Measurements from ENCODE around the gene RCAN2. TPM values are rescaled to one million over a fixed set of nuclear protein-coding genes. Genes with fewer than 3 reads are reported as not detected.

The RCAN2 gene
- total RNA-seq, 1 experiment from 2014 or later = 3.7 TPM

DNA sequence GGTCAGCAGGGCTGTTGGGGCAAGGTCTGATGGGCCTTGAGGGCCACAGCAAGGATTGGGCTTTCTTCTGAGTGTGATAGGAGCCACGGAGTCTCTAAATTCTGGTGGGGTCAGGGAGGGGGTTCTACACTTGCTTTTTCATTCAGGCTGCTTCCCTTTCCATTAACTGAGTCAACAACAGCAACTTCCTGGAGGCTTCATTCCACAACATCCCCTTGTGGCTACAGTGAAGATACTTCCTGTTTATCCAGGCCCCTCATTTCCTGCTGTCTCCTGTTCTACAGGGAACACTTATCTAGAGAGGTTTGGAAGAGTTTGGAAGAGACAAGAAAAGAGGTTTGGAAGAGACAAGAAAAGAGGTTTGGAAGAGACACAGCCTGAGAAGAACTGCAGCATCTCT lies 175.7 kb downstream of the RCAN2 start:
- H3K36me3 Mint-ChIP-seq (ENCODE audit: insufficient read depth, unreplicated experiment) = no peaks in the 10 kb centered on the region
- peaks cover 14% of the 10 kb centered on the region for H3K27me3 Mint-ChIP-seq (ENCODE audit: unreplicated experiment)
- H3K4me3 Mint-ChIP-seq (ENCODE audit: low read depth, unreplicated experiment) = no peak overlapping the region
- TF ChIP-seq CTCF (IDR thresholded peaks at IDR 0.05; ENCODE audit: unreplicated experiment) = no peak
- intact Hi-C loops (cut with micrococcal nuclease; ENCODE audit: unreplicated experiment) = no loop called here
- no peak for DNase-seq
- H3K27ac Mint-ChIP-seq (ENCODE audit: unreplicated experiment) = no peak overlapping the region
- BruUV-seq (replicated peaks) = no TSS peak
- CTCF ChIA-PET = no interaction called here
- no peaks in the 10 kb centered on the region for H3K9me3 Mint-ChIP-seq (ENCODE audit: low read depth, unreplicated experiment)
- H3K4me1 Mint-ChIP-seq (ENCODE audit: low read depth, unreplicated experiment) = no peaks in the 10 kb centered on the region

DNA sequence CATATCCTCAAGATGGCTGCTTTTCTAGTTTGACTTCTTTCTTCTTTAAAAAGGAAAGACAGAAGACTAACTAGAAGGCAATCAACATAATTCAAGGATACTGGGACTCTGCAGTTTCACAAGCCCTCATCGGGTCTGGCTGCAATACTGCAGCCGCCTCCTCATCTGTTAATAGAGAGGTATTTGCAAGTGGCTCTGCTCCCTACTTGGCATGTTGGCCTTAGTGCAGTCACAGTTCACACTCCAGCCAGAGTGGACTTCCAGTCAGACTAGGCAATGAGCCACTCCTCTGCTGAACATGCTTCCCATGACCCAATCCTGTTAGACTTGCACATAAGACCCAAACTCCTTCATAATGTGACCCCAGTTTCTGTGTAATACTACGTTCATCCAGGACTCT lies 178.6 kb downstream of the RCAN2 start:
- H3K27me3 Mint-ChIP-seq (ENCODE audit: unreplicated experiment) = peaks cover 14% of the 10 kb centered on the region
- no peaks in the 10 kb centered on the region for H3K9me3 Mint-ChIP-seq (ENCODE audit: low read depth, unreplicated experiment)
- intact Hi-C loops (cut with micrococcal nuclease; ENCODE audit: unreplicated experiment) = no loop called here
- no peak for TF ChIP-seq CTCF (IDR thresholded peaks at IDR 0.05; ENCODE audit: unreplicated experiment)
- H3K27ac Mint-ChIP-seq (ENCODE audit: unreplicated experiment) = no peak overlapping the region
- H3K36me3 Mint-ChIP-seq (ENCODE audit: insufficient read depth, unreplicated experiment) = no peaks in the 10 kb centered on the region
- H3K4me3 Mint-ChIP-seq (ENCODE audit: low read depth, unreplicated experiment) = no peak overlapping the region
- no TSS peak for BruUV-seq (replicated peaks)
- CTCF ChIA-PET = no interaction called here
- H3K4me1 Mint-ChIP-seq (ENCODE audit: low read depth, unreplicated experiment) = no peaks in the 10 kb centered on the region
- DNase-seq = no peak

- H3K27ac Mint-ChIP-seq (ENCODE audit: unreplicated experiment) = no peak overlapping the region
- no peaks in the 10 kb centered on the region for H3K36me3 Mint-ChIP-seq (ENCODE audit: insufficient read depth, unreplicated experiment)
- H3K4me1 Mint-ChIP-seq (ENCODE audit: low read depth, unreplicated experiment) = no peaks in the 10 kb centered on the region
- BruUV-seq (replicated peaks) = no TSS peak
- no peak for DNase-seq
- H3K4me3 Mint-ChIP-seq (ENCODE audit: low read depth, unreplicated experiment) = no peak overlapping the region
- CTCF ChIA-PET = no interaction called here
- H3K9me3 Mint-ChIP-seq (ENCODE audit: low read depth, unreplicated experiment) = no peaks in the 10 kb centered on the region
- H3K27me3 Mint-ChIP-seq (ENCODE audit: unreplicated experiment) = peaks cover 21% of the 10 kb centered on the region
- TF ChIP-seq CTCF (IDR thresholded peaks at IDR 0.05; ENCODE audit: unreplicated experiment) = no peak
- intact Hi-C loops (cut with micrococcal nuclease; ENCODE audit: unreplicated experiment) = no loop called here
Measured at GRCh38 chr6:46310196-46310595, 181.1 kb downstream of the RCAN2 start.

DNA sequence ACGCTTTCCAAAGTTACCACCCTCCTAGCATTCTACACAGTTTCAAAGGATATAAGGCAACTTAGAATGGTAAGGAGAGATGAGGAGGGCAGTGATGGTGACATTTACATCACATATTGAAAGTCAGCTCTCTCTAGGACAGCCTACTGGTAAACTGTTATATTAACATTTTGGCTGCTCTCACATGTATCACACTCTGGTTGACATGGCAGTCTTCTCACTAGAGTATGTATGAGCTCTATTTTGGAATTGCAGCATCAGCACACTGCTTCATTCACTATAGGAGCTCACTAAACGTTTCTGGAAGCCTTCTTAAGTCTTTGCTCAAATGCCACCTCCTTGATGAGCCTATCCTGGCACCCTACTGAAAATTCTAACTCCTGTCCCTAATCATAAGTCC lies 184.8 kb downstream of the RCAN2 start:
- no peak overlapping the region for H3K27ac Mint-ChIP-seq (ENCODE audit: unreplicated experiment)
- no peaks in the 10 kb centered on the region for H3K36me3 Mint-ChIP-seq (ENCODE audit: insufficient read depth, unreplicated experiment)
- H3K4me1 Mint-ChIP-seq (ENCODE audit: low read depth, unreplicated experiment) = no peaks in the 10 kb centered on the region
- intact Hi-C loops (cut with micrococcal nuclease; ENCODE audit: unreplicated experiment) = no loop called here
- no peak overlapping the region for H3K4me3 Mint-ChIP-seq (ENCODE audit: low read depth, unreplicated experiment)
- H3K27me3 Mint-ChIP-seq (ENCODE audit: unreplicated experiment) = peaks cover 23% of the 10 kb centered on the region
- no peak for DNase-seq
- CTCF ChIA-PET = no interaction called here
- no peak for TF ChIP-seq CTCF (IDR thresholded peaks at IDR 0.05; ENCODE audit: unreplicated experiment)
- H3K9me3 Mint-ChIP-seq (ENCODE audit: low read depth, unreplicated experiment) = peaks cover 3% of the 10 kb centered on the region
- BruUV-seq (replicated peaks) = no TSS peak

GRCh38 chr6:46305833-46306232 lies 185.4 kb downstream of the RCAN2 start:
- H3K27me3 Mint-ChIP-seq (ENCODE audit: unreplicated experiment) = peaks cover 29% of the 10 kb centered on the region

More at GRCh38 chr6:46305833-46306232, 185.4 kb downstream of the RCAN2 start:
- Mint-ChIP-seq H3K27ac (ENCODE audit: unreplicated experiment) (no peak overlapping the region), H3K4me1 (ENCODE audit: low read depth, unreplicated experiment) (no peaks in the 10 kb centered on the region), H3K9me3 (ENCODE audit: low read depth, unreplicated experiment) (peaks cover 3% of the 10 kb centered on the region), H3K36me3 (ENCODE audit: insufficient read depth, unreplicated experiment) (no peaks in the 10 kb centered on the region), H3K4me3 (ENCODE audit: low read depth, unreplicated experiment) (no peak overlapping the region)
- BruUV-seq (replicated peaks) = no TSS peak
- intact Hi-C loops (cut with micrococcal nuclease; ENCODE audit: unreplicated experiment) = no loop called here
- no peak for TF ChIP-seq CTCF (IDR thresholded peaks at IDR 0.05; ENCODE audit: unreplicated experiment)
- no peak for DNase-seq
- CTCF ChIA-PET = no interaction called here

Measured in Calu3 (cell line).